Measurements from ENCODE around the gene GNAS. TPM values are rescaled to one million over a fixed set of nuclear protein-coding genes. Genes with fewer than 3 reads are reported as not detected.
A peak's percentile ranks its signal among the peaks of the same experiment; 100 is the strongest.

Gene GNAS
- total and polyA plus RNA-seq, 10 of the 15 experiments (the other 5 are each of a cell fraction or from before 2014, with no cell fraction given), result 209 to 950 (median 394) TPM

- no peak for TF ChIP-seq PAX5 (IDR thresholded peaks at IDR 0.05; ENCODE audit: borderline replicate concordance, low read depth, low read length)
- no peak for TF ChIP-seq CEBPZ (IDR thresholded peaks at IDR 0.05; ENCODE audit: low read depth, low read length)
- no peak for TF ChIP-seq TCF7 (IDR thresholded peaks at IDR 0.05; ENCODE audit: borderline replicate concordance)
- no peak for TF ChIP-seq NFYA (IDR thresholded peaks at IDR 0.05; ENCODE audit: borderline replicate concordance, low read depth, low read length)
- no peak for TF ChIP-seq RFX5 (IDR thresholded peaks at IDR 0.05; ENCODE audit: low read depth, low read length)
- no peak for TF ChIP-seq TARDBP (IDR thresholded peaks at IDR 0.05; ENCODE audit: borderline replicate concordance)
- TF ChIP-seq SREBF1 (IDR thresholded peaks at IDR 0.05; ENCODE audit: low read length), result no peak
- no peak for TF ChIP-seq MYC (IDR thresholded peaks at IDR 0.05; ENCODE audit: insufficient read depth, insufficient read length, insufficient replicate concordance, low read length, severe bottlenecking)
- TF ChIP-seq, protein P1, sequence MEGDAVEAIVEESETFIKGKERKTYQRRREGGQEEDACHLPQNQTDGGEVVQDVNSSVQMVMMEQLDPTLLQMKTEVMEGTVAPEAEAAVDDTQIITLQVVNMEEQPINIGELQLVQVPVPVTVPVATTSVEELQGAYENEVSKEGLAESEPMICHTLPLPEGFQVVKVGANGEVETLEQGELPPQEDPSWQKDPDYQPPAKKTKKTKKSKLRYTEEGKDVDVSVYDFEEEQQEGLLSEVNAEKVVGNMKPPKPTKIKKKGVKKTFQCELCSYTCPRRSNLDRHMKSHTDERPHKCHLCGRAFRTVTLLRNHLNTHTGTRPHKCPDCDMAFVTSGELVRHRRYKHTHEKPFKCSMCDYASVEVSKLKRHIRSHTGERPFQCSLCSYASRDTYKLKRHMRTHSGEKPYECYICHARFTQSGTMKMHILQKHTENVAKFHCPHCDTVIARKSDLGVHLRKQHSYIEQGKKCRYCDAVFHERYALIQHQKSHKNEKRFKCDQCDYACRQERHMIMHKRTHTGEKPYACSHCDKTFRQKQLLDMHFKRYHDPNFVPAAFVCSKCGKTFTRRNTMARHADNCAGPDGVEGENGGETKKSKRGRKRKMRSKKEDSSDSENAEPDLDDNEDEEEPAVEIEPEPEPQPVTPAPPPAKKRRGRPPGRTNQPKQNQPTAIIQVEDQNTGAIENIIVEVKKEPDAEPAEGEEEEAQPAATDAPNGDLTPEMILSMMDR (IDR thresholded peaks at IDR 0.05 in 2 of 3, conservative IDR thresholded peaks at IDR 0.05 in 1 of 3; ENCODE audit: control insufficient read depth in 2 of 3, extremely low read depth in 1 of 3, insufficient read depth in 1 of 3, low read depth in 3 of 3, low read length in 3 of 3), result no peak
- no peak for TF ChIP-seq E4F1 (IDR thresholded peaks at IDR 0.05; ENCODE audit: borderline replicate concordance, partially characterized antibody)
- no peak for TF ChIP-seq RCOR1 (conservative IDR thresholded peaks at IDR 0.05; ENCODE audit: low read depth, low read length)
- TF ChIP-seq NRF1 (conservative IDR thresholded peaks at IDR 0.05; ENCODE audit: low read depth, low read length), result no peak
- no peak for TF ChIP-seq RAD51 (IDR thresholded peaks at IDR 0.05)
- TF ChIP-seq SMAD1 (IDR thresholded peaks at IDR 0.05; ENCODE audit: low read depth, partially characterized antibody), result no peak
- TF ChIP-seq SMAD5 (IDR thresholded peaks at IDR 0.05; ENCODE audit: low read depth), result no peak
- TF ChIP-seq CHD2 (IDR thresholded peaks at IDR 0.05; ENCODE audit: borderline replicate concordance, low read depth, low read length), result peak; percentile 70; the same call in 1 of the 2 replicates
- no peak for TF ChIP-seq ZNF207 (IDR thresholded peaks at IDR 0.05; ENCODE audit: borderline replicate concordance)
- no peak for TF ChIP-seq PAX8 (IDR thresholded peaks at IDR 0.05)
- TF ChIP-seq KLF5 (IDR thresholded peaks at IDR 0.05; ENCODE audit: partially characterized antibody), result no peak
- no peak for TF ChIP-seq TCF12 (IDR thresholded peaks at IDR 0.05; ENCODE audit: low read depth, low read length)
- peak; percentile 33 for TF ChIP-seq FOS (IDR thresholded peaks at IDR 0.05; ENCODE audit: borderline replicate concordance, extremely low read depth, insufficient read length)
These were observed 1.8 kb upstream of the GNAS start, which contains the start of gene GNAS-AS1 (continued) for GRCh38 chr20:58850693-58851174.
